IMR-90 (cell line): ENCODE data around the gene APOBEC3B.

ENCODE experiments used
- BHLHE40 ChIP-seq: fragments of 150-350 bp; IDR thresholded peaks from 2 replicates; pipeline ENCODE4 v1.6.1; 2016; ENCODE audit warnings: mild to moderate bottlenecking, low read depth, low read length
- CHD1 ChIP-seq: IDR thresholded peaks from 2 replicates; pipeline ENCODE4 v1.6.1; 2012; ENCODE audit warnings: low read depth, low read length, improper control_type of control experiment
- MXI1 ChIP-seq: IDR thresholded peaks from 2 replicates; pipeline ENCODE4 v1.6.1; 2012; ENCODE audit warnings: low read depth, mild to moderate bottlenecking, low read length, moderate library complexity, borderline replicate concordance
- RAD21 ChIP-seq: IDR thresholded peaks from 2 replicates; pipeline ENCODE4 v1.6.1; 2012; ENCODE audit warnings: low read length, improper control_type of control experiment
- TF ChIP-seq, protein P1 (sequence below): conservative IDR thresholded peaks from 2 replicates; pipeline ENCODE4 v1.5.1; 2012; ENCODE audit warnings: mild to moderate bottlenecking, low read depth, low read length, improper control_type of control experiment
- TF ChIP-seq, protein P2 (sequence below): fragments of 150-350 bp; IDR thresholded peaks from 2 replicates; pipeline ENCODE4 v1.6.1; 2016; ENCODE audit warnings: low read depth, mild to moderate bottlenecking, low read length, moderate library complexity, borderline replicate concordance

DNA sequence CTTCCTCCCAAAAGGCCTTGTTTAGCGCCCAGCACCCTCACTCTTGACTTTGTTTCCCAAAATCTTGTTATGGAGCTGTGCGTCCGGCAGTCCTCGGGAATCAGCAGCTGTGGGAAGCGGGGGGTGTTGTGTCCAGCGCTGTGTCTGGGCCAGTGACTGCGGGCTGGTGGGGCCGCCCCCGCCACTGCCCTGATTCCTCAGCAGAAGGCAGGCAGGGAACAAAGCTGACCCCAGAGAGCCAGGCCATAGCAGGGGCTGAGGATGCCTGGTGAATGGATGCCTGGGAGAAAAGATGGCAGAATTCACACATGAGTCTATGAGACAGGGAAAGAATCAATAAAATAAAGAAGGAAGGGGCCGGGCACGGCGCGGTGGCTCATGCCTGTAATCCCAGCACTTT, 34.4 kb downstream of the APOBEC3B start:
- TF ChIP-seq, protein P1, sequence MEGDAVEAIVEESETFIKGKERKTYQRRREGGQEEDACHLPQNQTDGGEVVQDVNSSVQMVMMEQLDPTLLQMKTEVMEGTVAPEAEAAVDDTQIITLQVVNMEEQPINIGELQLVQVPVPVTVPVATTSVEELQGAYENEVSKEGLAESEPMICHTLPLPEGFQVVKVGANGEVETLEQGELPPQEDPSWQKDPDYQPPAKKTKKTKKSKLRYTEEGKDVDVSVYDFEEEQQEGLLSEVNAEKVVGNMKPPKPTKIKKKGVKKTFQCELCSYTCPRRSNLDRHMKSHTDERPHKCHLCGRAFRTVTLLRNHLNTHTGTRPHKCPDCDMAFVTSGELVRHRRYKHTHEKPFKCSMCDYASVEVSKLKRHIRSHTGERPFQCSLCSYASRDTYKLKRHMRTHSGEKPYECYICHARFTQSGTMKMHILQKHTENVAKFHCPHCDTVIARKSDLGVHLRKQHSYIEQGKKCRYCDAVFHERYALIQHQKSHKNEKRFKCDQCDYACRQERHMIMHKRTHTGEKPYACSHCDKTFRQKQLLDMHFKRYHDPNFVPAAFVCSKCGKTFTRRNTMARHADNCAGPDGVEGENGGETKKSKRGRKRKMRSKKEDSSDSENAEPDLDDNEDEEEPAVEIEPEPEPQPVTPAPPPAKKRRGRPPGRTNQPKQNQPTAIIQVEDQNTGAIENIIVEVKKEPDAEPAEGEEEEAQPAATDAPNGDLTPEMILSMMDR = no peak
- TF ChIP-seq RAD21 (no peak), MXI1 (no peak), CHD1 (no peak), BHLHE40 (no peak)
- TF ChIP-seq, protein P2, sequence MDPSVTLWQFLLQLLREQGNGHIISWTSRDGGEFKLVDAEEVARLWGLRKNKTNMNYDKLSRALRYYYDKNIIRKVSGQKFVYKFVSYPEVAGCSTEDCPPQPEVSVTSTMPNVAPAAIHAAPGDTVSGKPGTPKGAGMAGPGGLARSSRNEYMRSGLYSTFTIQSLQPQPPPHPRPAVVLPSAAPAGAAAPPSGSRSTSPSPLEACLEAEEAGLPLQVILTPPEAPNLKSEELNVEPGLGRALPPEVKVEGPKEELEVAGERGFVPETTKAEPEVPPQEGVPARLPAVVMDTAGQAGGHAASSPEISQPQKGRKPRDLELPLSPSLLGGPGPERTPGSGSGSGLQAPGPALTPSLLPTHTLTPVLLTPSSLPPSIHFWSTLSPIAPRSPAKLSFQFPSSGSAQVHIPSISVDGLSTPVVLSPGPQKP = no peak
